Adrenal gland (tissue), 5 donors: ENCODE results near the gene CRELD1.

ENCODE experiments used
- POLR2A ChIP-seq, 2 donors: fragments of 450-650 bp; IDR thresholded peaks; one replicate each; pipeline ENCODE4 v1.6.1; 2017; ENCODE audit warnings: antibody characterized with exemption in 2 of 2, mild to moderate bottlenecking in 2 of 2, moderate library complexity in 1 of 2
- TF ChIP-seq, protein P1 (sequence below), 6 experiments: fragments of 450-650 bp in 4 of 6; fragments of 200-600 bp in 2 of 6; sonication (generic) in 1 of 6; IDR thresholded peaks; 1 replicate in 5 of 6; 2 replicates in 1 of 6; pipeline versions ENCODE4 v1.5.1 to v1.8.0; 2016 to 2021; ENCODE audit warnings: antibody characterized with exemption in 6 of 6, mild to moderate bottlenecking in 2 of 6, moderate library complexity in 1 of 6
- donor health status: DM: no; HTN: no; CAD: no.

DNA sequence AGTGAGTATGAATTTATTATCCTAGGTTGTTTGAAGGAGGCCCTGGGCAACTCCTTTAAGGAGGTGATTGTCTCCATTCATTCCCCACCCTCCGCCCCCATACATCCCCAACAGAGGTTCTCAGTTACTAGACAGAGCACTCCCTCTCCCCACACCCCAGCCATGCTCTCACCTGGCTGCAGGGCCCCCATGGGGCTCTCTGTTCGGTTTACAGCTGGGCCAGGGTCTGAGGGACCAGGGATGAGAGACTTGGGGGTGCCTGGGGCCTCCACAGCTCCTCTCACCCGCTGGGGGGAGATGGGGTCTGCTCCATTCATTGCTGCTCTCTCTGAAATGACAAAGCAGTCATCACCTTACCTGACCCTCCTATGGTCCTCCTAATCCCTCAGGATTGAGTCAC, 15.0 kb downstream of the CRELD1 start:
- TF ChIP-seq, protein P1, sequence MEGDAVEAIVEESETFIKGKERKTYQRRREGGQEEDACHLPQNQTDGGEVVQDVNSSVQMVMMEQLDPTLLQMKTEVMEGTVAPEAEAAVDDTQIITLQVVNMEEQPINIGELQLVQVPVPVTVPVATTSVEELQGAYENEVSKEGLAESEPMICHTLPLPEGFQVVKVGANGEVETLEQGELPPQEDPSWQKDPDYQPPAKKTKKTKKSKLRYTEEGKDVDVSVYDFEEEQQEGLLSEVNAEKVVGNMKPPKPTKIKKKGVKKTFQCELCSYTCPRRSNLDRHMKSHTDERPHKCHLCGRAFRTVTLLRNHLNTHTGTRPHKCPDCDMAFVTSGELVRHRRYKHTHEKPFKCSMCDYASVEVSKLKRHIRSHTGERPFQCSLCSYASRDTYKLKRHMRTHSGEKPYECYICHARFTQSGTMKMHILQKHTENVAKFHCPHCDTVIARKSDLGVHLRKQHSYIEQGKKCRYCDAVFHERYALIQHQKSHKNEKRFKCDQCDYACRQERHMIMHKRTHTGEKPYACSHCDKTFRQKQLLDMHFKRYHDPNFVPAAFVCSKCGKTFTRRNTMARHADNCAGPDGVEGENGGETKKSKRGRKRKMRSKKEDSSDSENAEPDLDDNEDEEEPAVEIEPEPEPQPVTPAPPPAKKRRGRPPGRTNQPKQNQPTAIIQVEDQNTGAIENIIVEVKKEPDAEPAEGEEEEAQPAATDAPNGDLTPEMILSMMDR (IDR thresholded peaks at IDR 0.05) = no peak
- TF ChIP-seq POLR2A (IDR thresholded peaks at IDR 0.05) = no peak
